Pons (tissue), 1 donor: ENCODE measurements around the gene PLCXD3.

ENCODE experiments used
- DNase-seq: peaks from one replicate; pipeline ENCODE4 v3.0.0-alpha.2; 2016; ENCODE audit warnings: low spot score

The PLCXD3 gene, protein sequence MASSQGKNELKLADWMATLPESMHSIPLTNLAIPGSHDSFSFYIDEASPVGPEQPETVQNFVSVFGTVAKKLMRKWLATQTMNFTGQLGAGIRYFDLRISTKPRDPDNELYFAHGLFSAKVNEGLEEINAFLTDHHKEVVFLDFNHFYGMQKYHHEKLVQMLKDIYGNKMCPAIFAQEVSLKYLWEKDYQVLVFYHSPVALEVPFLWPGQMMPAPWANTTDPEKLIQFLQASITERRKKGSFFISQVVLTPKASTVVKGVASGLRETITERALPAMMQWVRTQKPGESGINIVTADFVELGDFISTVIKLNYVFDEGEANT

DNA sequence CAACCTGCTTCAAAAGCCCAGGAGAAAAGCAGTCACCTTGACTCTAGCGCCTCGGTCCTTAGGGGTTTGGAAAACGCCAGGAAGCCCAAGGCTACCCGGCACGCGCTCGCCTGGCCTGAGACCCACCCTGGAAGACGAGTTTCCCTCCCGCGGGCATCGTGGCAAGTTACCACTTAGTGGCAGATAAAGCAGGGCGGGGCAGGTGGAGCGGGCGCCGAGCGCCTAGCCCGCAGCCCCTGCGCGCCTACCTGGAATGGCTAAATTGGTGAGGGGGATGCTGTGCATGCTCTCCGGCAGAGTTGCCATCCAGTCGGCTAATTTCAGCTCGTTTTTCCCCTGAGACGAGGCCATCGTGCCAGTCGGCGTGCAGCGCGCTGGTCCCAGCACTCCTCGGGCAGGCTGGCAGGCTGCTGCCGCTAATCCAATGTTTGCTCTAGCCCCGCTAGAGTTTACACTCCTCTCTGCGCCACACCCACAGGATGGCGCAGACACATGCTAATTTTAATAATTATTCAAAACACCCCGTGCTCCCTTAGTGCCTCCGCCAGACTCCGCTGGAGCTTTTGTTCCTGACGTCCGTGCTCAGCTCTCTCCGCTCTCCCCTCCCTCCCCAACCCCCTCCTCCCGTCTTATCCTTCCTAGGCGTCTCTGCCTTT is at the start of gene PLCXD3:
PLCXD3 (minus strand) TSS at position 426 of the 656 bp plus-strand sequence; CDS start at position 351, 75 bp downstream.
- DNase-seq = no peak

DNA sequence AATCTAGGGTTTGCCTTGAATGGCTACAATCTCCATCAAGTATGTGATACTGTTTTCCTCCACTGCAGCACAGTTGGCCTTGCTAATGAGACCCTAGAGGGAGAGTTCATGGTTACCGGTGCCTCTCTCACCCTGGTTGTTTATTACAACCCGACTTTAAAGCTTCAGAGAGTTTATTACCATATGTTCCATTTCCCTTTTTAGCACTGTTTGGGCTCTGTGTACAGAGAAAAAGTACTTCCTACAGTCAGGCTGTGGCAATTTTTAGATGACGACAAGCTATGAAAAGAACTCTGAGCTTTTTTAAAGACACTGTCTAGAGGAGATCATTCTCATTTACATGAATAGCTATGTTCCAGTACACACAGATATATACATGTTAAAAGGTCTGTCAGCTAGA is 48.8 kb upstream of the PLCXD3 start:
- no peak for DNase-seq

DNA sequence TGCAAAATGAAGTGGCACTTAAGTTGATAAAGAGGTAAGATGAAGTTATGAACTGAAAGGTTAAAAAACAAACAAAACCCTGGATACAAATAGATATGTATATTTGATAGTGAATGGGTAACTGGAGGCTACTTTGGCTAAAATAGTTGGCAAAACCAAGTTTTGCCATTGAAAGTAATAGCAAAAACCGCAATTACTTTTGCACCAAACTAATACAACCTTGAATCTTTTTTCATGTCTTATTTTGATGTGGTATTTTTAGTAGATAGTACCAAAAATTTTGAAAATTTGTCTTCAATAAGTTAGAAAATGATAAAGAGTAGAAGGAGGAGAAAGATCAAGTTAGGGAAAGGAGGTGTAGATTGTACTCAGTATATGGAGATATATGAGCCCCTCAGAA is 47.9 kb upstream of the PLCXD3 start:
- DNase-seq = no peak

DNA sequence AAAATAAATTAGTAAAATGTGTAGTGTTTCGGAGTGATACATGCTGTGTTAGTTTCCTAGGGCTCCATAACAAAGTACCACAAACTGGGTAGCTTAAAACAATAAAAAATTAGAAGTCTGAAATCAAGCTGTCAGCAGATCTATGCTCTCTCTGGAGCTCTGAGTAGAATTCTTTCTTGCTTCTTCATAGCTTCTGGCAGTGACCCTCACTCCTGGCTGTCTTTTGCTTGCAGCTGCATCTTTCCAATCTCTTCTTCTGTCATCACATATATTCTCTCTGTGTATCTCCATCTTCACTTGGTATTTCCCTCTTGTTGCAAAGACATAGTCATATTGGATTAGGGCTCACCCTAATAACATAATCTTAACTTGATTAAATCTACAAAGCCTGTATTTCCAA is 37.6 kb upstream of the PLCXD3 start:
- DNase-seq = no peak

DNA sequence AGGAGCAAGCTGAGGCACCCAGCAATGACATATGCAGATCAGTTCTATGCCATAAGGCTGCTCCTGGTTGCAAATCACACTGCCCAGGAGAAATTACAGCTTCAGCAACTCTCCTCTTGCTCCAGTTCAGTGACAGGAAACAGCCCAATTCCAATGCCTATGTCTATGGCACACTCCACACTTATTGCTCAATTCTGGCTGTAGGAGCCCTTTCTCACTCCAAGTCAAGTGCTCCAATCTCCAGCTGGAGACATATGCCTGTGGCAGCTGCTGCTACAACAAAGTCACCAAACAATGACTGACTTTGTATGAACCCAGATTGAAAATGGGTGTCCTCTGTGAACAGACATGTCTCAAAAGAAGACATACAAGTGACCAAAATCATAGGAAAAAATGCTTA is 31.8 kb upstream of the PLCXD3 start:
- no peak for DNase-seq

DNA sequence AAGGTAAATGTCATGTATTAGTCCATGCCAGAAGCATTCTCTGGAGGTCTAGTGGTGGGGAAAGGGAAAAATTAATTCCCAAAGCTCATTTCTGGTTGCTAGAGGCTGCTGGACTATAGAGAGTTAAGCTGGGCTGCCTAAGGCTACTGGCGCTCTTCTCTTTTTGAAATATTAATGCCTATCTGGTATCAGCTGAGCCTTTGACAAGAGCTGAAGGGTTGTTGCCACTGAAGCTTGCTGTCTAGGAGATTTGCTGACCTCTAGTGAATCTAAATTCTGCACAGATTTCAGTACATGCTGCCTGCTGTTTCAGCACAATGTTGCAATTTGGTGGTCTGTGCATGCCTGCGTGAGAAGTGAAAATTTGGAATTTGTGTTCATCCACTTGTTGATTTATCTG is 29.1 kb upstream of the PLCXD3 start:
- DNase-seq = no peak

DNA sequence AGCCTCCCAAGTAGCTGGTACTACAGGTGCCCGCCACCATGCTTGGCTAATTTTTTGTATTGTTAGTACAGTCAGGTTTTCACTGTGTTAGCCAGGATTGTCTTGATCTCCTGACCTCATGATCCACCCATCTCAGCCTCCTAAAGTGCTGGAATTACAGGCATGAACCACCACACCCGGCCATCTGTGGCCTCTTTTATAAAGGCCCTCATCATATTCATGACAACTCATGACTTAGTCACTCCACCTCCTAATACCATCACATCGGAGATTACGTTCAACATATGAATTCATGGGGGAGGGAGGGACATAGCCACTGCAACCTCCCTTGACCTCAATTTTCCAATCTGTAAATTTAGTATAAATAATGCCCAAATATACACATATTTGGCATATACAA is 27.2 kb upstream of the PLCXD3 start:
- DNase-seq = no peak

DNA sequence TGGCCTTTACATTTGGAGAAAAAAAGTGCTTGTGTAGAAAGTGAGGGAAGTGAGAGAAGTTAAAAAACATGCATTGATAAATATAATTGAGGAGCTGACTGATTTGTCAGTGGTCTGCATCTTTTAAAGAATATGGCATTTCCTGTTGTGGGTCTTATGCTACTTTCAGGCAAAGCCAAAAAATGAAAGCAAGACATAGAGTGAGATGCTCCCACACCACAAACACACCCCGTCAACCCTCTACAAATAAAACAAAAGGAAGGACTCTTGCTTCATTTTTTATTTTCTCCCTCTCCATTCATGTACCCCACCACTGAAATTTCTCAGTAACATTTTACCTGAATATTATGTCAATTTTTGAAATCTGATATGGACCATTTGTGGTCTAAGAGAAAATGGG is 22.1 kb upstream of the PLCXD3 start:
- DNase-seq = no peak

DNA sequence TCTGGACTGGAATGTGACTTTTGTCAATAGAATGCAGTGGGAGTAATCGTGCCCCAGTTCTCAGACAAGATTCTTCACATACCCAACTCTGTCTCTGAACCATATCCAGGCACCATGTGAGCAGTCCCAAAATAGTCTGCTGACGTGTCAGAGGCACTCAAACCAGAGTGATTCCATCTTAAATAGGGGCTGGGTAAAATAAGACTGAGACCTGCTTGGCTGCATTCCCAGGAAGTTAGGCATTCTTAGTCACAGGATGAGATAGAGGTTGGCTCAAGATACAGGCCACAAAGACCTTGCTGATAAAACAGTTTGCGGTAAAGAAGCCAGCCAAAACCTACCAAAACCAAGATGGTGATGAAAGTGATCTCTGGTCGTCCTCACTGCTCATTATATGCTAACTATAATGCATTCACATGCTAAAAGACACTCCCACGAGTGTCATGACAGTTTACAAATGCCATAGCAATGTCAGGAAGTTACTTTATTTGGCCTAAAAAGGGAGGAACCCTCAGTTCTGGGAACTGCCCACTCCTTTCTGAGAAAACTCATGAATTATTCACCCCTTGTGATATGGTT is 16.9 kb upstream of the PLCXD3 start:
- DNase-seq = no peak

DNA sequence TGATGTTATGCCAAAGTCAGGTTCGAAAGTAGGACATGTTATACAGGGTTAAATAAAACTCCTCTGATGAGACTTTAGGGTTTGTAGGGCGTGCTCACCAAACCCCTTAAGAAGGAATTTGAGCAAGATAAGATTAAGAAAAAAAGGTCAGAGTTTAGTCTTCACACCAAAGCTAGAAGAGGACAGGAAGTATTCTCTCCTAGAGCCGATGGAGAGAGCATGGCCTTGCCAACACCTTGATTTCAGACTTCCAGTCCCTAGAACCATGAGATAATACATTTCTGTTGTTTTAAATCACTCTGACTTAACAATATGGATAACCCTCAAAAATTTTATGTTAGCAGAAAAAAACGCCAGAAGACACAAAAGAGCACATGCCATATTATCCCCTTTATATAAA is 16.3 kb upstream of the PLCXD3 start:
- DNase-seq = no peak

DNA sequence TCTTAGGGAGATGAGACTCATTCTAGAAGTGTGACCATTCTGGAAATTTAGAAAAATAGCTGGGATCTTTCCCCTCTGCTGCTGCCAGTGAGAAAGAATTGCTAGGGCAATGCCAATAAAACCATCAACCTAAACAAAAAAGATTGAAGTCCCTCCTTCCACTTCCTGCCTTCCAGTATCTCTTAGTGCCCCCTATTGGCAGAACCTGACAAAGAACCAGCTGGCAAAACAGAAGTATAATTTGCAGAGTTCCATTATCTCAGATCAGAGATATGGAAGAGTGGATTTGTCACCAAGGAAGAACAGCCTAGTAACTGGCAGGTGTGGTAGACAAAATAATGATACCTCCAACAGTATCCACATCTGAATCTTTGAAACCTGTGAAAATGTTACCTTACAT is 13.8 kb upstream of the PLCXD3 start:
- DNase-seq = no peak

DNA sequence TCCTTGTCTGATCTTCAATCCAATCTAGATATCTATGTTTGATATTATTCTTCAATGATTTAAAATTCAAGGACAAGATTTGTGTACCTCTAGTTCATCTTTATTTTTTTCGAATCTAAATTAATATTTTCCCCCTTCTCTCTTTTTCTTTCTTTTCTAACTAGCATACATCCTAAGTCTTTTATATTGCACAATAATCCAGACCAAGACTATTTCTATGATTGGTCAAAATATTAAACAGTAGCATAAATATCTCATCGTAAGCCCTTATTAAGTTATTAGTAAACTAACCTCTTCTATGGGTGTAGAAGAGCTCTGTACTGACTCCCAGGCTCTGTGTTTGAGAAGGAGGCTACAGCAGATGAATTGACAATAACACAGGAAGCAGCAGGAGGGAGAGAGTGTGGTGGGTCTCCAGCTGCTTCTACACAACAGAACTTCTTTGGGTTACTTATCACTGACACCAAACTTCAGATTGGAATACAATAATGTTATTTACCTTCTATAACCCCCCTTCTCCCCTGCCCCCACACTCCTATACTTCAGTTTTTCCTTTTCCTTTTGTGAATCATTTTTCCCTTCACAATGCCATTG is 11.9 kb upstream of the PLCXD3 start:
- no peak for DNase-seq

DNA sequence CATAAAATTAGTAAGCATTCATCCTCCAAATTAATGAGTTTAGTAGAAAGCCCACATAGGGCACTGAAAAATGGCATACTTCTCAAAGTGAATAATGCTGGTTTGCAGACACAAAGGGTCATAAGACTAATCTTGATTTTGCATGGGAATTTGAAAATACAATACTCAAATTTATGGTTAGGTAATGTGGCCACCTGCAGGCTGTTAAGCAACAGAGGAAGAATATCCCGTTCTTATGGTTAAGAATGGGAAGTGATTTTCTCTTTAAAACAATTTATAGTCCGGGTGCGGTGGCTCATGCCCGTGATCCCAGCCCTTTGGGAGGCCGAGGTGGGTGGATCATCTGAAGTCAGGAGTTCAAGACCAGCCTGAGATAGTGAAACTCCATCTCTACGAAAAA is 9.4 kb upstream of the PLCXD3 start:
- DNase-seq = no peak

DNA sequence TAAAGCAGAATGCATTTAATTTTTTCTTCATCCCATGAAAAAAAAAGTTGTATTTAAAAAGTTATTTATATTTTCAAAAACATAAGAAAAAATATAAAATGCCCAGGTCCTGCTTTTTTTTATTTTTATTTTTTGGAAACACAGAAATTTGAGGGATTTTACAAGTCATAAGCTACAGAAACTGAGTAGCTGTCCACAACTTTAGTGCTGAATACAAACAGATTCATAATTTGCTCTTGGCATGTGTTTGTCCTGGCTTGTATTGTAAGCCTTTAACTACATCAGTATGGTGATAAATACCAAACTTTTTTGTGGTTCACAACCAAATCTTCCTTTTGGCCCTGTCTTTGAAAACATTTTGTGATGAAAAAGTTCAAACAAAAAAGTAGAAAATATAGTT is 7.5 kb upstream of the PLCXD3 start:
- DNase-seq = no peak

DNA sequence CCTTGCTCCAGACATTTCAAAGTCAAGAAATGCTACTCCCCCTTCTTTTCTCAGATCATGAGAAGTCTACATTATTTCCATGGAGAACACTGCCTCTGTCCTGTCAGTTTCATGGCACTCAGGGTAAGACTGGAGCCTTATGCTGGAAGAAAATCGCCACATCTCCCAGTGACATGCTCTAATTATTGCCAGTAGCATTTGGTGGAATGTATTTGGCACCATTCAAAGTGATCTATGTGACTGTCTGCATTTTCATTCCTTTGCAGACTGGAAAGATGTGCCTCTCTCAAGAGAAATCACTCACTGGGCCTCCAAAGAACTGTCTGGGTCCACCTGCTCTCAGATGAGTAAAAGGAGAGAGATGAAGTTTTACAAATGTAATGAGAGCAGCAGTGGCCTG is 840 bp upstream of the PLCXD3 start:
- DNase-seq = no peak

DNA sequence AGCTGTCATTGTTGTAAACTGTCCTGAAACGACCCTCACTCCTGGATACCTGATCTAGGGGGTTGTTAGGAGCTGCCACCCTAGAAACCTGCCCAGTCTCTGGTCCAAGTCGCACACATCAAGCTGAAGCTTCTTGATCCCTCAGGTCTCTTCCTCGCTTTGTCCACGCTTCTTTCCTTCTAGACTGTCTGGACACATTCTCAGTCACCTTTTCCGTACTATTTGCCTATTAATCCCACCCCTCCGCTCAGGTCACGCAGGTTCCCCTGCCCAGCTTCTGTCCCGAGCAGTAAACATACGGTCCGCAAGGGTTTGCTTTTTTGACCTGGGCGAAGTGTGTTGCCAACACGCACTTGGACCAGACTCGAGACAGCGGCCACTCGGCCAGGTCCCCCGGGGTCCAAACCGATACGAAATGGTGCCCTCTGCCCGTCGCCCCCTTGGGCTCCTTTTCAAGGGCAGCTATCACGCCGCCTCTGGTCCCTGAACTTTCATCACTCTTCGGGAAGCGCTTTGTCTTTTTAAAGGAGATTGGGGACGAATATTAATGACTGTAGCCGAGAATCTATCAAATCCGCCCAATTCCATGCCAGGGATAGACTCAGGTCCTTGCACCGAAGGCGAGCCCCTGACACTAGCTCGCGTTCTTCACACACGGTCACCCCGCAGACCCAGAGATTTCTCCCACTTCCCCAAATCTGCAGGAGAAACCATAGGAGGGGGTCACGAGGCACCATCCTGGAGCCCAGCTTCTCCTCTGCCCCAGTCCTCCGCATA is 814 bp downstream of the PLCXD3 start:
- no peak for DNase-seq

DNA sequence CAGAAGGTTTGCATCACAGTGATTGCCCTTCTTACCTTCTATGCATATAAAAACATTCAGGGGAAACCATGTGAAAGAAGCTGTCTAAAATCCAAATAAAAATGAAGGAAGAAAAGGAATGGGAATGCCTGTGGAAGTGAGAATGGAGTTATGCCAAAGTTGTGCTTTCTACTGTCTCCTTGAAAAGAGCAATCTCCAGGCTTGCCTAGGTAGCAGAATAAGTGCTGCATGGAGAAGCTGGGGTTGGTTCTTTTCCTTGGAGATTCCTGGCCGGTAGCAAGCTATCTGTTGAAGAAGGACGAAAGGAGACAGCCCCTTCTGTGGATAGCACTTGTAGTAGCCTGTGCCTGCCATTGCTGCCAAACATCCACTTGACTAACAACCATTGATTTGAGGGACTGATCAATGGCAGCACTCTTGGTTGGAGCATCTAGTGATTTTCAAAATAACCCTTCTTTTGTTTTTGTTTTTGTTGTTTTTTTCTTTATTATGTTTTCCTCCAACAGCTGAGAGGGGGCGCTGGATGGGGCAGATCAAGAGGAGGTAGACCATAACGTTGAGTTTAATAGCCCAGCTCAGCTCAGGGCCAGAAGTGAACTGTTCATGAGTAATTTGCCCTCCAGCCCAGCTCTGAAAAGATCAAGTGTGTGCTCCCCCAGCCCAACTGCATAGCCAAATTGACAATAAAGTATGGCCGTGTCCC is 1.6 kb downstream of the PLCXD3 start:
- no peak for DNase-seq

DNA sequence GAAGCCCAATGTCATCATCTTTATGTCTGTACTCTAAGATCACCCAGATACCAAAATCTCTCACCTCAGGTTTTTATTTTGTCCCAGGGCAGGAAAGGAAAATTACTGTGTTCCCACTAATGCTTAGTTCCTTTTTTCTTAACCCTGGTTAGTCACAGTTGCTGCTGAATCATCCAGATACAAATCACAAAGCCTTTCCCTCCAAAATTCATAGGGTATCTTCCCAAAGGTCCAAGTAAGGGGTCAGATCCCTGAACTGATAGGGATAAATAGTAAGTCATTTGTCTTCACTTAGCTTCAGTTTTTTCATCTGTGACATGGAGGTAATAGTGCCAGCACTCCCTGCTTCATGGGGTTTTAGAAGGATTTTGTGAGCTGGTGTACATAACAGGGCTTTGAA is 2.2 kb downstream of the PLCXD3 start:
- DNase-seq = no peak

DNA sequence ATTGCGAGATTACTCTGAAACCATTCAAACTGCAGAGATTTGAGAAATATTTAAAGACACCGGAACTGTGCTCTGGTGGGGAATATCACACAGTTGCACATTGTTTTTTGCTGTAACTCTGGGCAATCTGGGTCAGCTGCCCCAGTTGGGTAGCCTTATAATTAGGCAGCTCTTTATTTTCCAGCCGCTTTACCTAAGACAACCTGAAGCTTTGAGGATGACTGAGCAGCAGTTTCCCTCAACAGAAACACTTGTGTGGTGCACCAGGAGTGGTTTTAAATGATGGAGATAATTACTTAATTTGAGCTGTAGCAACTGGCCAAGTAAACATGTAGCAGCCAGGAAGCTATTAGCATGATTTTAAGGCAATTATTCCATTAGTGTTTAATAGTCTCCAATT is 2.9 kb downstream of the PLCXD3 start:
- DNase-seq = no peak

DNA sequence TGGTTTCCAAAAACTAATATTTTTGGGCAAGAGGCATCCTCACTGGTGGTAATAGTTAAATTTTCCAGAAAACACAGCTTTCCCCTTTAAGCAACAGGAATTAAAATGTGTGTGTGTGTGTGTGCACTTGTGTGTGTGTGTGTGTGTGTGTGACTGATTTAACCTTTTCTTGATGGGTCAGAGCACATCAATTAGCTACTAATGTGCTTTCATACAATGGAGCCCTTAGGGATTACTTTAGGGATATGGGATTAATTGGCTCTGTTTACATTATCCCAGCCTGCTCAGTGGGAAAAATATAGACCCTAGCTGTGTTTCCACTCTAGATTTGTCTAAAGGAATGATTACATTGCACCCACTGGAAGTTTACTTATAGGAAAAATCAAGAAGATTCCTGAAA is 6.5 kb downstream of the PLCXD3 start:
- DNase-seq = no peak

DNA sequence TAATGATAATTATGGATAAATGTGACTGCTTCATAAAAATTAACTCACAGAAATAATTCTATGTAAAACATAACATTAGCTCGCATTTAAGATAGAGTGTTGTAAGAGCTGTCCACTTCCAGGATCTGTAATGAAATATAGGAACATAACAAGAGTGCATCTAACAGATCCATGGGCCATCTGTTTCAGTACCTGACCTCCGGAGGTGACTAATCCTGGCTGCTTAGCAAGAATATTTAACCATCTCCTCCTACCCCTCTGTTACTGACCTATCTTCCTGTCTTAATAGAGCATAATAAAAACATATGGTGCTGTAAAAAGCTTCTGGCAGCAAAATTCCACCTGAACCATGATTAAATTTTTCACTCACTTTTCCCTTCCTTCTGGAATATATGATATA is 7.1 kb downstream of the PLCXD3 start:
- no peak for DNase-seq
